Glomerular endothelial cell (primary cell): ENCODE measurements around the gene TYW1. TPM values are rescaled to one million over a fixed set of nuclear protein-coding genes. Genes with fewer than 3 reads are reported as not detected.
"Not testable (repeated sequence)": the region's sequence is repeated elsewhere in the genome, so short reads cannot be mapped to it uniquely, and the experiment has no call there.

Experiments used
- DNase-seq: peaks from one replicate; pipeline ENCODE4 v3.0.0-alpha.2; 2011; ENCODE audit warnings: low read depth, low spot score; ENCODE audit errors: extremely low read depth
- total RNA-seq: library from RNA; depleted of rRNA; stranded (reverse); fragments of >200 nt; gene quantifications from 2 replicates; pipeline ENCODE4 v1.2.3, GENCODE V29; 2015

The TYW1 gene
- total RNA-seq, 1 donor from 2014 or later, result 13.2 TPM

DNA sequence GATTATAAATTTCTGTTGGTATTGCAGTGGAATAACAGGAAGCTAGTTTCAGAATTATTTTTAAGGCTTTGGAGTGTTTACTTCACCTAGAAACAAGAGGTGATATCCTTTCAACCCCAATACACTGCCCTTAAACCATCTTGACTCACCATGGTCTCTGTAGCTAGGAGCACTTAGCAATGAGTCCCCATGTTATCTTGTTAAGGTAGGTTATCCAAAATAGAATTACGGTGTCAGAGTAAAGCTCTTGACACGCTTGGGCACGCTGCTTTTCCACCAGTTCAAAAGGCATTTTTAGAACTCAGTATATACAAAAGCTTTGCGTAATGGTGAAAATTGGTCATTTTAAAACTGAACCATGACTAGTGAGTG, 46.9 kb downstream of the TYW1 start:
- DNase-seq, result not testable (repeated sequence)

GRCh38 chr7:67045496-67045995, 48.9 kb downstream of the TYW1 start:
- DNase-seq, result no peak

DNA sequence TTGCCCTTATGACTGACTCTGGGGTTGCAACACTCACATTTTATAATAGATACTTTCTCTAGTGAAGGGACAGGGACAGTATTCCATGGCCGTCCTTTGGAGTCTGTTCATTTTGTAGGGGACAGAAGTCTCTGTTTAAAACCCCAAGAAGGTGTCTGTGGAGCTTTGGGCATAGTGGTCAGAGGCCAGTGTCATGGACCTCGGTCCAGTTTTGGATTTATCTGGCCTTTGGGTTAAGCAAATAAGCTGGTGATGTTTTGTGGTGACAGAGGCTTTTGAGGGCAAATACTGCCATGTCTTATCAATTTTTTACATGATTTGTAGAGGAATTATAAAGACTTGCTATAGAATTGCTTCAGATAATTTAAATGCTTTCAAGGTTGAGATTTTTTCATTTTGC, 50.2 kb downstream of the TYW1 start:
- not testable (repeated sequence) for DNase-seq

- DNase-seq, result not testable (repeated sequence)
Measured at GRCh38 chr7:67049908-67050307, 53.3 kb downstream of the TYW1 start.

DNA sequence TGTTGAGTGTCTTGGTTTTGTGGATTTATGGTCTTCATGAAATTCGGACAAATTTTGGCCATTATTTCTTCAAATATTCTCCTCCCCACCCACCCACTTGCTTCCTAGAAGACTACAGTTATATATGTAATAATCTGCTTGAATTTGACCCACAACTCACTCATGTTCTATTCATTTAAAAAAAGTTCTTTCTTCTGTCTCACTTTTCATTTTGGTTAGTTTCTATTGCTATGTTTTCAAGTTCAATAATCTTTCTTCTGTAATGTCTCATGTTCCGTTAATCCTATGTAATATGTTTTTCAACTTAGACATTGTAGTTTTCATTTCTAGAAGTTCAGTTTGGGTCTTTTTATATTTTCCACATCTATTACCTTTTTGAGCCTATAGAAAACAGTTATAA, 55.5 kb downstream of the TYW1 start:
- DNase-seq, result not testable (repeated sequence)

DNA sequence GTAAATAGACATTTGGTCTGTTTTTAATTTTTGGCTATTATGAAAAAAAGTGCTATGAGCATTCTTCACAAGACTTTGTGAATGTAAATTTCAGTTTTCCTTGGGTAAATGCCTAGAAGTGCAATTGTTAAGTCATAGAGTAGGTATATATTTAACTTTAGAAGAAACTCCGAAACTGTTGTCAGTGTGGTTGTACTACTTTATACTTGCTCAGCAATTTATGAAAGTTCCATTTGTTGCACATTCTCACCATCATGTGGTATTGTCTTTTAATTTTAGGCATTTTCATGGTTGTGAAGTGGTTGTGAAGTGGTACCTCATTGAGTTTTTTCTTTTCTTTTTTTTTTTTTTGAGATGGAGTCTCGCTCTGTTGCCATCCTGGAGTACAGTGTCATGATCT, 60.0 kb downstream of the TYW1 start:
- no peak for DNase-seq

DNA sequence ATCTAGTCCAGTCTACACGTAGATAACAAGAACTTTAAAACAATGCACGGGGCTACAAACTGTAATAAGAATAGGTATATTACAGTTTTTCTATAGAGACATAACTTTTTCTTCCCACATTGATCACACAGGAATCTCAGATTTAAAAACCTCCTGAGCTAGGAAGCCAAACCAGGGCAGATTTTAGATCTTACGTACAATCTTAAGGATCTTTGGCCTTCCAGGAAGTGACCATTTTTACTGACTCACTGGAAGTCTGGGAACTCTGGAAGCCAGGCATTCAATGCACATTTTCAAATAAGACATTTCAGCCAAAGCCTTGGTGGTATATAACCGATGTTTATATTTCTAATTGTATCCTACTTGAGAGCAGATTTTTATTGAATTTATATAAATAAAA, 64.7 kb downstream of the TYW1 start:
- peak; percentile 29 for DNase-seq

DNA sequence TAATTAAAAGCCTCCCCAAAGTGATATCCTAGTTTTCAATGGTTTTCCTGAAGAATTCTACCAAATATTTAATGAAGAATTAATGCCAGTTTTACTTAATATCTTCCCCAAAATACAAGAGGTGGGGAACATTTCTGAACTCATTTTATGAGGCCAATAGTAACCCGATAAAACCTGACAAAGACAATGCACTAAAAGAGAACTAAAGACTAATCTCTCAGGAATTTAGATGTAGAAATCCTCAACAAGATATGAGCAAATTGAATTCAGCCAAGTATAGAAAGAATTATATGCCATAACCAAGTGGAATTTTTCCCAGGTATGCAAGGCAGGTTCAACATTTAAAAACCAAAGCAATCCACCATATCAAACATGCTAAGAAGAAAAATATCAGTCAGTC, 66.2 kb downstream of the TYW1 start:
- not testable (repeated sequence) for DNase-seq

DNA sequence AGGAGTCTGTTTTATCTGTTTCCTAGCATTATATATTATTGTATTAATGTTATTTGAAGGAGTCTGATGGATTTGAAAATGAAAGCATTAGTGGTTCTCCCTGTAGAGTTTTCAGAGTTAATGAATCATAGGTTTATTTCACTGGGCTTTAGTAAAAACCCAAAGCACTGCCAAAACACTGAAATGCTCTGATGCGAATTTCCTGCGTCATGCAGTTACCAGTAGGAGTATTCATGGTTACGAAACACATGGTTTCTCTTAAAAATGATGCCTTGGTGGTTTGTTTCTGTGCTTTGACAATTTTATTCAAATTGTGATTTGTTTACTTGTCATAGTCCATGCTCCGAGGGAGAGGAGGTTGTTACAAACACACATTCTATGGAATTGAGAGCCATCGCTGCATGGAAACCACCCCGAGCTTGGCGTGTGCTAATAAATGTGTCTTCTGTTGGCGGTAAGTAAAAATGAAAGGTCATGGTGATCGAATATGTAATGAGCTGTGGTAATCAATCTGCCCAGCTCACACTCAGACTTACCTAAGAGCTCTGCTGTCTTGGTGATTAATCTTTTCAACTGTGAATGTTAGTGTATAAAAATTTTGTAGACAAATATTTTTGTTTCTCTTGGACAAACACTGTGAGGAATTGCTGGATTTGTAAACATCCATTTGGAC, 70.5 kb downstream of the TYW1 start:
- DNase-seq, result not testable (repeated sequence)

- not testable (repeated sequence) for DNase-seq
Measured at GRCh38 chr7:67076120-67076519, 79.5 kb downstream of the TYW1 start.

GRCh38 chr7:67082880-67083279, 86.2 kb downstream of the TYW1 start:
- not testable (repeated sequence) for DNase-seq

- not testable (repeated sequence) for DNase-seq
Measured at GRCh38 chr7:67089261-67089660, 92.6 kb downstream of the TYW1 start.

GRCh38 chr7:67091053-67091452, 94.4 kb downstream of the TYW1 start:
- DNase-seq, result not testable (repeated sequence)

- DNase-seq, result not testable (repeated sequence)
Measured at GRCh38 chr7:67098031-67098430, 101.4 kb downstream of the TYW1 start.

DNA sequence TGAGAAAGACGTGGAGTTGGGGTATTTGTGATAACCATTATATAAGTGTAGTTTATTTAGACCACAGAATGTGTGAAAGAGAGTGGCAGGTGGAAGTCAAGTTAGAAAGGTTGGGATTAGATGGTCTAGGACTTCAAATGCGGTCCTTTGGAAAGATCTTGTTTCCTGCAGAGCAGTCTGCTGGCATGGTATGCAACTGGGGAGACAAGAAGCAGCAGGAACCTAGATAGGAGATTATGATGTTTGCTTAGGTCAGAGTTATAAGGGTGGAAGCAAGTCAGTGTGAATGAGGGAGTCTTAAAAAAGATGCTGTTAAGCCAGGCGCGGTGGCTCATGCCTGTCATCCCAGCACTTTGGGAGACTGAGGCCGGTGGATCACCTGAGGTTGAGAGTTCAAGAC, 102.8 kb downstream of the TYW1 start:
- DNase-seq, result not testable (repeated sequence)

DNA sequence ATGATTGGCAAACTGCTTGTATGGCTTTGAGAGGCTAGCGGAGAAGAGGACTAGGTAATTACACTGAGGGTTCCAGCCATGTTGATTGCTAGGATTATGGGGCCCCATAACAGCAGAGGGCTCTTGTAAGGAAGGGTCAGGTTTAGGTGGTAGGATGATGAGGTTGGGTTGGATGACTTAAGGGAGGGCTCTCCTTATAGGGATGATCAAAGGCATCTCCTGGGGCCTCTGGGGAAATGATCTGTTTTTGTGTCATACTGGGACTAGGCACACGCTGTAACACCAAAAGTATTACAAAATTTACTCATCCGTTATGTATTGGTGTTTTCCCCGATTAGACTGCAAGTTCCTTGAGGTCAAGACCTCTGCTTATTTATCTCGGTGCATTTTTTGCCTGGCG, 103.4 kb downstream of the TYW1 start:
- DNase-seq, result not testable (repeated sequence)

DNA sequence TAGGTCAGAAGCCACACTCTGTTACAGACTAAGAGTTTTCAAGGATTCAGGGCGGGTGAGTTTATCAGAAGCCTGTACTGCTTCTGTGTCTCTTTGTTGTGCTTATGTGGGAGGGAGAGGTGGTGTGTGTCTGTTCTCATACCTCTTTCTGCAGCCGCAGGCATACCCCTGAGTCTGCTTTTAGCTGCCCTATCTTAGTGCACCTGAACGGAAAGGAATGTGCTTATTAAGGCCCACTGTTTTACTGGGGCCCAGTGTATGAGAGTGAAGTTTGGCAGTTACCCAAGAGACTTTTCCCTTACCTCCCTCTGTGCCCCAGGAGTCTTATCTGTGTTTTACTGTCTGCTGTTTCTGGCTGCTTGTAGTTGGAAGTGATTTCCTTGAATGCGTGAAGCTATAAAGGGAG, 104.3 kb downstream of the TYW1 start:
- no peak for DNase-seq

GRCh38 chr7:67104937-67105336, 108.3 kb downstream of the TYW1 start:
- DNase-seq, result not testable (repeated sequence)

DNA sequence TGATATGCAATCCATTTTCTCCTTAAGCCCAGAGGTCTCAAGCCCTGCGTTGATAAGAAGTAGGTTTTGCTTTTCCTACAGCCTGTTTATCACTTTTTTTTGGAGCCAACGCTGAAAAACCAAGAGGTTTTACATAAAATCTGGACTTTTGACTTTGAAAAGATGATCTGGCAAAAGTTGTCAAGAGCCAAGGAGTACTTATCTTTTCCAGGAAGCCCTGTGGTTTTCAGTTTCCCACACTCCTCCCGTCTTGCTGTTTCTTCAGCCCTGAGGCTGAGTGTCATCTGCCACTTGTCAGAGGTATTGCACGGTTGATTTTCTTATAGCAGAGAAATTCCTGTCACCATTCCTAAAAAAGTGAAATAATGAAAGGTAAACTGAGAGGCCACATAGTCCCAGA, 108.7 kb downstream of the TYW1 start:
- no peak for DNase-seq

- DNase-seq, result not testable (repeated sequence)
Measured at GRCh38 chr7:67106255-67106654, 109.6 kb downstream of the TYW1 start.

DNA sequence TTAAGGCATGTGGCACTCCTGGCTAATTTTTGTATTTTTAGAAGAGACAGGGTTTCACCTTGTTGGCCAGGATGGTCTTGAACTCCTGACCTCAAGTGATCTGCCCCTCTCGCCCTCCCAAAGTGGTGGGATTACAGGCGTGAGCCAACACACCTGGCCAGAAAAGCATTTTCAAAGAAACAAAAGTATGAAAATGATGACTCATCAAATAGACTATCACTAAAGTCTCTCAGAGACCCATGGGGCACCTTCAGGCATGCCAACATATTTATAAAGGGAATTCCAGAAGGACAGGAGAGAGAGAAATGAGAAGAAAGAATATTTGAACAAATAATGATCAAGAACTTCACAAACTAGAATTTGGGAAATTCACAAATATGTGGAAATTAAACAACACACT, 114.7 kb downstream of the TYW1 start:
- not testable (repeated sequence) for DNase-seq

DNA sequence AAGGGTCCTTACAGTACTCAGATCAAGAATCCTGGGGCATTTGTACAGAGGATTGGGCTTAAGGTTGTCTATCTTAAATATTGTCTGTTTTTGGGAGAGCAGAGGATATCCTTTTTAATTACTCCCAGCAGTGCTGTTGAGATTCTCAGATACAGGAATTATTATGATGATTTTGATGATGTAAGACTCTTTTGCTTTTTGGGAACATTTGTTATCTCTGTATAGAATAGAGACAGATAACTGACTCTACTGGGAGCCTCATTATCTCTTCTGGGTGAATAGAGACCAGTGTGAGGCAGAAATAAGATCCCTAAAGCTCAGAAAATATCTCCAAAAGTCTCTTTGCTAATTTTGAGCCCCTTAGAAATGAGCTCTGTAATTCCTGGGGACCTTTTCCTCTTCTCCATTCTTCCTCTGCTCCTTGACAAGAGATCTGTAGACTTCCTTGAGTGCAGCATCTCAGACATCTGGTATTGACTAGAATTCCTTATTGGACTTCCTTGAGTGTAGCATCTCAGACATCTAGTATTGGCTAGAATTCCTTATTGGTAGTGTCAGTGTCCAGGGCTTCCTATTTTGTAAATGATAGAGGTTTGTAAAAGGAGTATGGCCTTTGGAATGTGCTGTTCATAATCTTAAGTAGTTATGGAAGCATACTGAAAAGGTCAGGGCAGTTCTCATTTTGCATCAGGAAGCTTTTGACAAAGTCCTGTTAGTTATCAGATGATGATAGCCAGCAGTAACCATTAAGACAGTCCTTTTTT, 118.0 kb downstream of the TYW1 start:
- not testable (repeated sequence) for DNase-seq
